ENCODE data around the gene SIPA1L3. TPM values are rescaled to one million over a fixed set of nuclear protein-coding genes. Genes with fewer than 3 reads are reported as not detected.
"Not testable (repeated sequence)": the region's sequence is repeated elsewhere in the genome, so short reads cannot be mapped to it uniquely, and the experiment has no call there.

SIPA1L3 gene
- polyA plus RNA-seq, 6 donors from 2014 or later = 9.2 to 43.0 (median 19.5) TPM

DNA sequence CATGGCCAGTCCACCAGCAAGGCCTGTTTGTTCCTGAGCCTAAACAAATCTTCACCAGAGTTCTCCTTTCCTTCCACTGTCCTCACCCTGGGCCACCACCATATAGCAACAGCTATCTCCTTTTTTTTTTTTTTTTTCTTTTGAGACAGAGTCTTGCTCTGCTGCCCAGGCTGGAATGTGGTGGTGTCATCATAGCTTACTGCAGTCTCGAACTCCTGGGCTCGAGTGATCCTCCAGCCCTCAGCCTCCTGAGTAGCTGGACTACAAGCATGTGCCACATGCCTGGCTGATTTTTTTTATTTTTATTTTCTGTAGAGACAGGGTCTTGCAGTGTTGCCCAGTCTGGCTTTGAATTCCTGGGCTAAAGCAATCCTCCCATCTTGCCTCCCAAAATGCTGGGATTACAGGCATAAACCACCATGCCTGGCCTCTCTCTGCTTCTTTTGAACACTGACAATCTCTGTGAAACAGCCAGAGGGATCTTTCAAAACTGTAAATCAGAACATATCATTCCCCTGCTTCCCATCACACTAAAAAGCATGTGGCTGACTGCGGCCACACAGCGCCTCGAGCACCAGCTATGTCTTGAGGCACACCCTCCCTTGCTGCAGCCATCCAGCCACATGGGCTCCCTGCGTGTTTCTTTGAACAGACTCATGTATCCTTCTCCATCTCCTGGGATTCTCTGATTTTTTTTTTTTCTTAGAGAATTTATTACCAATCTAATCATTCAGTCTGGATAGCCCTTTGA, 110.6 kb downstream of the SIPA1L3 start:
- H3K4me1 Mint-ChIP-seq = peaks cover 54 to 97% (median 81%) of the 10 kb centered on the region in 3 donors
- ATAC-seq (ENCODE audit: low read depth in 2 of 2) (no peak), DNase-seq (no peak)
- peaks cover 0 to 8% of the 10 kb centered on the region in 2 donors for H3K36me3 Mint-ChIP-seq
- no peak overlapping the region for H3K4me3 Mint-ChIP-seq
- H3K27me3 Mint-ChIP-seq = no peaks in the 10 kb centered on the region
- no peaks in the 10 kb centered on the region for H3K9me3 Mint-ChIP-seq
- peak overlapping the region; percentile 27 to 98 (median 76) for H3K27ac Mint-ChIP-seq

DNA sequence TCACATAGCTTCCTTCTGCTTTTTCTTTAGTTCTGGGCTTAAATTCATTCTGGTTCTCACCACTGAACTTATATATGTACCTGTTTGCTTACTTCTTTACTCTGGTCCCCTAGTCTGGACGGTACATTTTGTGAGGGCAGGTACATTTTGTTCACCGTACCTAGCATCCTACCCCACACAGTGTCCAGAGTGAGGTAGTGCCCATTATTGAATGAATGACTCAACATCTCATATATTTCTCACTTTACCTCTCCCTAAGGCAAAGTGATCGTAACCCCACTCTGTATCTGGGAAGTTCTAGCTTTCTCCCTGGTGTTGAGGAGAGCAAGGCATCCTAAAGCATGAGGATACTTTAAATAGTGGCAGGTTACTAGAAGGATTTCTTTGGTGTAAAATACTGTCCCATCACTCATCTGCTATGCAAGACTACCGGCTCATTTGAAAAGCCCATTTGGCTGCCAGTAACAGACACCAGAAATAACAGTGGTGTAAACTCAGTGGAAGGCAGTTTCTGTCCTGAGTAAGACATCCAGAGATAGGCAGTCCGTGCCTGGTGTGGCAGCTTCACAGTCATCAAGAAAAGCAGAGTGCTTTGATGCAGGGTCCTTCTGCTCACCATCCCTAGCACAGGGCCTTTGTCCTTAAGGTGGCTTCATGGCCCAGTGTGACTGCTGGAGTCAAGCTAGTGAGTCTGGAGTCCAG, 111.8 kb downstream of the SIPA1L3 start:
- Mint-ChIP-seq H3K4me1 (peaks cover 59 to 97% (median 81%) of the 10 kb centered on the region in 3 donors), H3K27me3 (no peaks in the 10 kb centered on the region), H3K27ac (peak overlapping the region; percentile 54 to 94 (median 73)), H3K4me3 (peak overlapping the region in 3 of 8 donors; percentile 16 to 35 (median 28)), H3K36me3 (peaks cover 0 to 8% of the 10 kb centered on the region in 2 donors), H3K9me3 (no peaks in the 10 kb centered on the region)
- DNase-seq = no peak
- ATAC-seq (ENCODE audit: low read depth in 2 of 2) = no peak

DNA sequence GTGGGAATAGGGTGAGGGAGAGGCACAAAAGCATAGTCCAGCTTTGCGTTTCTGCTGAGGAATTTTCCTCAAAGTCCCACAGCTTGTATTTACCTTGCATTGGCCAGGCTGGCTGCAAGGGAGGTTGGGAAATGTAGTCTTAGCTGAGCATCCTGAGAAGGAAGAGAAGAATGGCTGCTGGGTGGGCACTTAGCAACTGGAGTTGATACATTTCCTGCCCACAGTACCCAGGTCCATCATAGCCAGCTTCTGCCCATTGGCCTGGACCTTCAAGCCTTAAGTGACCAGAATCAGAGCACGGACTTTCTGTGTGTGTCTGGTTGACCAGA, 112.4 kb downstream of the SIPA1L3 start:
- Mint-ChIP-seq H3K27ac (peak overlapping the region; percentile 44 to 94 (median 73)), H3K36me3 (peaks cover 0 to 8% of the 10 kb centered on the region in 2 donors), H3K4me1 (peaks cover 61 to 98% (median 82%) of the 10 kb centered on the region in 3 donors), H3K27me3 (no peaks in the 10 kb centered on the region), H3K4me3 (peak overlapping the region in 3 of 8 donors; percentile 16 to 35 (median 28)), H3K9me3 (no peaks in the 10 kb centered on the region)
- DNase-seq (no peak), ATAC-seq (ENCODE audit: low read depth in 2 of 2) (no peak)

DNA sequence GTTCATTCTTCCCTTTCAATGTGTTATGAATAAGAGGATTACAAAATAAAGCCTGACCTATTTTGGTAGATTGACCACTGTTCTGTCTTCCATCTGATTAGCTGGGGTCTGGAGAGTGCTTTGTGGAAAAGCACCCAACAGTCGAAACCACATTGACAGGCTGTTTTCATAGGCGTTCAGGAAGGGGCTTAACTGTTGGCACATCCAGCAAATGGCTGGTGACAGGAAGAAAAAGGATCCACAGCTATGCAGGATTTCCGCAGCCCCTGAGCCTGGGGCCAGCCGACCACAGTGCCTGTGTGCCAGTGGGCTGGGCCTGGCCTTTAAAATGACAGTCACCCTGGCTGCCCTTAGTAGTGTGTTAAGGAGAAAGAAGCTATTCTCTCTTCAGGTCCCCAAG, 113.3 kb downstream of the SIPA1L3 start:
- DNase-seq = no peak
- H3K4me3 Mint-ChIP-seq = peak overlapping the region in 7 of 8 donors; percentile 49 to 84 (median 61)
- no peaks in the 10 kb centered on the region for H3K27me3 Mint-ChIP-seq
- peaks cover 0 to 8% of the 10 kb centered on the region in 2 donors for H3K36me3 Mint-ChIP-seq
- peak overlapping the region; percentile 66 to 95 (median 88) for H3K27ac Mint-ChIP-seq
- peaks cover 63 to 98% (median 88%) of the 10 kb centered on the region in 3 donors for H3K4me1 Mint-ChIP-seq
- no peaks in the 10 kb centered on the region for H3K9me3 Mint-ChIP-seq
- peak; percentile 27 to 45 for ATAC-seq (ENCODE audit: low read depth in 2 of 2)

DNA sequence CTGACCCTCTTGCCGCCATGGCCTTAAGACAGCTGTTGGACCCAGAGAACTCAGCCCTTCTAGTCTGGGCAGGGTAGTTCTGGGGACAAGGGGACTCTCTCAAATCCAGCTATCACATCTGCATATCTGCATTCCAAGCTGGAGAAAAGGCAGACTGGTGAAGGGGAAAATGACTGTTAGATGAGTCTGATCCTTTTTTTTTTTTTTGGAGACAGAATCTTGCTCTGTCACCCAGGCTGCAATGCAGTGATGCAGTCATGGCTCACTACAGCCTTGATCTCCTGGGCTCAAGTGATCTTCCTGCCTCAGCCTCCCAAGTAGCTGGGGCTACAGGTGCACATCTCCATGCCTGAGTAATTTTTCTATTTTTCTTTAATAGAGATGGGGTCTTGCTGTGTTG, 114.3 kb downstream of the SIPA1L3 start:
- Mint-ChIP-seq H3K4me1 (peaks cover 64 to 100% (median 90%) of the 10 kb centered on the region in 3 donors), H3K4me3 (peak overlapping the region in 5 of 8 donors; percentile 15 to 84 (median 59)), H3K27me3 (no peaks in the 10 kb centered on the region), H3K9me3 (no peaks in the 10 kb centered on the region), H3K36me3 (peaks cover 0 to 8% of the 10 kb centered on the region in 2 donors), H3K27ac (peak overlapping the region in 5 of 6 donors; percentile 66 to 94 (median 85))
- ATAC-seq (ENCODE audit: low read depth in 2 of 2) = no peak
- DNase-seq = no peak

DNA sequence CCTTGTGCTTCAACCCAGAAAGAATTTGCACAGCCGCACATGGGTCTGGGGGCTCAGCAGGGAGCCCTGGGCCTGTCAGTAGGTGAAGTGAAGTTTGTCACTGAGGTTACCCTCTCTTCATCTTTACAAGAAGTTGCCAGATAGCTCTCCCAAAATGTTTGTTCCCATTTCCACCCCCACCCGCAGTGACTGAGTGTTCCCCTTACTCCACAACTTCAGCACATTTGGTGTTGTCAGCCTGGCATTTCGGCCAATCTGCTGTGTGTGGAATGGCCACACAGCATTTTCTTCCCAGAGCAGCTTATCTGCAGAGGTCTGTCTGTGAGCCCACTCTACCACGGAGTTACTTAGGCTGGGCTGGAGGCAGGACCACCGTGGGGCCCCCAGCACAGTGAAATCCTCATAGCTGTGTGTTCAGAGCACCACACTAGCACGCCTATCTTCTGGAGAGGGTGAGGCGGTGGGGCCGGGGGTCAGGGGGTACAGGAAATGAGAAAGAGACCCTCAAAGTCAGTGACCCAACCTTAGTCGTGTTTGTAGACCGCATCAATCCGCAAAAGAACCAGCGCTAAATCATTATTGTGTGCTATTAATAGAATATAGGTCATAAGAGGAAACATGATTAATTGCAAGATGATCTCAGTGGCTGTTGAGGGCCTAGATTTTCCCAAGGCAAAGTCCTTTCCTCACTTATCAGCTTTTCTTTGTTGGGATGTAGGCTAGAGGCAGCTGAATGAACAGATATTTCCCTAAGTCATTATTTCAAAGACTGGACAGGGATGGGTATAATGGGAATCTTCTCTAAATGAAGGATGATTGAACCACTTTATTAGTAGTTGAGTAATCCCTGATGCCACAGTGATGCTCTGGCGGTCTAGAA, 116.0 kb downstream of the SIPA1L3 start:
- no peak for DNase-seq
- Mint-ChIP-seq H3K27me3 (no peaks in the 10 kb centered on the region), H3K36me3 (peaks cover 0 to 11% of the 10 kb centered on the region in 2 donors), H3K9me3 (no peaks in the 10 kb centered on the region), H3K4me3 (peak overlapping the region; percentile 1 to 74 (median 48)), H3K4me1 (peaks cover 60 to 100% (median 90%) of the 10 kb centered on the region in 3 donors), H3K27ac (peak overlapping the region; percentile 49 to 95 (median 82))
- ATAC-seq (ENCODE audit: low read depth in 2 of 2) = peak in 1 of 2 donors; percentile 33

DNA sequence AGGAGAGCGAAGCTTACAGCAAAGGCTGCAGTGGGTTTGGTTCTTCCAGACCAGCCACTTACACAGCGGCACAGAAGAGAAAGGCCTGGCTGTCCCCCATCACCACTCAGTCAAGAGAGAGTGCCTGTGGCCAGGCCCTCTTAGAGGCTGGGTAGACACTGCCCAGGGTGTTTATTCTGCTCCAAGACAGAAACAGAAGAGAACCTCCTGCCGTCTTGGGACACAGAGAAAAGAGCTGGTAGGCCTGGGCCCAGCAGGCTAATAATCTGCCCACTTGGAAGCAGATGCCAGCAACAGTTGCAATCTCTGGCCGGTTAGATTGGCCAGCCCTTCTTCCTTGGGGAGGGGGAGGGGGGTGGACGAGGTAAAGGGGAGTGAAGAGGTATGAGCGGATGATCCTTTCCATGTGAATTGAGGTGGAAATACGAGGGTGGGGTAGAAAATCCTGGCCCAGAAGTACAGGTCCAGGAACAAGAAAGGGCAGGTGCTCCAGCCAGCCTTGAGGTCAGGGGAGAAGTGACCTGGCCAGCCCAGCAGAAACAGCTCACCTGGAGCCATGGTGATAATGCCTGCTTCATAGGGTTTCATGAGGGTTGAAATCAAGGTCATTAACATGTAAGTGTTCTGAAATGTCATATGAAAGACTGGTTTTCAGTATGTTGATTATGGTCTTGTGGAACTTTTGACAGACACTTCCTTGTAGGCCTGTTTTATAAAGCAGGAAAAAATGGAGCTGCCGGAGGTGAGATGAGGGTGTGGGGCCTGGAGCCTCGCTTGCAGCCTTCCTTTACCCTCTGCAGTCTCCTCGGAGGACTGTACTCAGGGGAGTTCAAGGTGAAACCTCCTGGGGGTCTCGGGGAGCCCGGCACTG, 116.9 kb downstream of the SIPA1L3 start:
- H3K27ac Mint-ChIP-seq = peak overlapping the region in 5 of 6 donors; percentile 80 to 95 (median 83)
- peaks cover 60 to 100% (median 90%) of the 10 kb centered on the region in 3 donors for H3K4me1 Mint-ChIP-seq
- no peak for DNase-seq
- H3K36me3 Mint-ChIP-seq = peaks cover 0 to 10% of the 10 kb centered on the region in 2 donors
- H3K4me3 Mint-ChIP-seq = peak overlapping the region; percentile 30 to 74 (median 60)
- no peak for ATAC-seq (ENCODE audit: low read depth in 2 of 2)
- no peaks in the 10 kb centered on the region for H3K9me3 Mint-ChIP-seq
- H3K27me3 Mint-ChIP-seq = no peaks in the 10 kb centered on the region

DNA sequence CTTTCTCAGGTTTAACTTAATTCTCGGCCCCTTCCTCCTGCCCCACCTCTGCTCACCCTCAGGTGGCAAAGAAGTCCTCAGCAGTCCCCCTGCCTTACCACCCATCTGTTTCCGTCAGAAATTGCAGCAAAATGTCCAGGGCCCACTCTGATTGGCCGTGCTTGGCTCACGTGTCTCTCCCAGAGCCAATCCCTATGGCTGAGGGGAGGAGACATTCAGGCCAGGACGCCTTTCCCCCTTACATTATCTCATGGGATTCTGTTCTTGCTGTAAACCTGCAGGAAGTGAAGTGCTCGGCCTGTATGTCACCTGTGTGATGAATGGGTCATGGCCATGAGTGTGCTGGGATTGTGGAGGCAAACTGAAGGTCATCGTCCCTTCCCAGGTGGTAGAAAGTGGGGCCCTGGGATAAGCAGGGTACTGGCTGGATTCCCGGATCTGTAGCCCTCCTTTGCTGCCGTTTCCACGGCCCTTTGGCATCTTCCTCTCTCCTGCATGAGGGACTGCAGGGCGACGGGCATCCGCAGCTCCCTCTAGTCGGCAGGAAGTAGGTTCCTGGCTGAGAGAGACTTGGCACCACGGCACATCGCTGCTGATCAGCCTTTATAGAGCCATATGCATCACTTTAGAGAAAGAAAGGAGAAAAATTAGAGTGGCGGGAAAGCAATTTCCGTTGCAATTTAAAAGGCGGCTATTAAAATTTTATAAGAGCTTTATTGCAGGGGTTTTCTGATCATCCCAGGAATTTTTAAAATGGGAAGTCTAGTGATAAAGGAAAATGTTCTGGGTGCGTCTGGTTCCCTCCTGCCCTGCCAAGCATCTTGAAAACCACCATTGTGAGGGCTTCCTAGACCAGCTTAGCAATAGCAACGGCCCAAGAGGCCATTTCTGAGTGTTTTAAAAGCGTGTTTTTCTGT, 118.2 kb downstream of the SIPA1L3 start:
- no peaks in the 10 kb centered on the region for H3K9me3 Mint-ChIP-seq
- H3K4me1 Mint-ChIP-seq = peaks cover 55 to 99% (median 84%) of the 10 kb centered on the region in 3 donors
- no peaks in the 10 kb centered on the region for H3K27me3 Mint-ChIP-seq
- peaks cover 0 to 9% of the 10 kb centered on the region in 2 donors for H3K36me3 Mint-ChIP-seq
- ATAC-seq (ENCODE audit: low read depth in 2 of 2) (peak; percentile 14 to 24), DNase-seq (no peak)
- peak overlapping the region; percentile 38 to 68 (median 60) for H3K4me3 Mint-ChIP-seq
- H3K27ac Mint-ChIP-seq = peak overlapping the region; percentile 47 to 88 (median 80)

DNA sequence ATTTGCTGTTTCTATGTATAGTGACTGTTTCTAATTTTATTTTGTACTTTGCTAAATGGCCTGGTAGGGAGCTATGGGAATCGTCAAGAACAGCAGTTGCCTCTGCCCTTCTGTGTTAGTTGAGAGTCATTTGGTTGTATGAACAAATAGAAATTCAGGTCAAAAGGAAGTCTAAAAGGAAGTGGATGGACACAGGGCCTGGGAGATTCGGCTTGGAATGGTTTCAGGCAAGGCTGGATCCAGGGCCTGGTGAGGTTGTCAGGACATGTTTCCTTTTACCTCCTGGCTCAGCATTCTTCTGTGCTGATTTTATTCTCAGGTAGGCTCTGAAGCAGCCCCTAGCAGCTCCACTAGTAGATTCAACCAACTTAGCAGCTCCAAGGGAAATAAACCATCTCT, 118.9 kb downstream of the SIPA1L3 start:
- peaks cover 53 to 97% (median 84%) of the 10 kb centered on the region in 3 donors for H3K4me1 Mint-ChIP-seq
- no peak for DNase-seq
- H3K4me3 Mint-ChIP-seq = peak overlapping the region in 3 of 8 donors; percentile 4 to 68 (median 44)
- H3K27ac Mint-ChIP-seq = peak overlapping the region in 4 of 6 donors; percentile 57 to 88 (median 74)
- no peak for ATAC-seq (ENCODE audit: low read depth in 2 of 2)
- no peaks in the 10 kb centered on the region for H3K27me3 Mint-ChIP-seq
- H3K9me3 Mint-ChIP-seq = peaks cover 0 to 3% (median under 1%) of the 10 kb centered on the region in 7 donors
- peaks cover 6 to 12% of the 10 kb centered on the region in 2 donors for H3K36me3 Mint-ChIP-seq

DNA sequence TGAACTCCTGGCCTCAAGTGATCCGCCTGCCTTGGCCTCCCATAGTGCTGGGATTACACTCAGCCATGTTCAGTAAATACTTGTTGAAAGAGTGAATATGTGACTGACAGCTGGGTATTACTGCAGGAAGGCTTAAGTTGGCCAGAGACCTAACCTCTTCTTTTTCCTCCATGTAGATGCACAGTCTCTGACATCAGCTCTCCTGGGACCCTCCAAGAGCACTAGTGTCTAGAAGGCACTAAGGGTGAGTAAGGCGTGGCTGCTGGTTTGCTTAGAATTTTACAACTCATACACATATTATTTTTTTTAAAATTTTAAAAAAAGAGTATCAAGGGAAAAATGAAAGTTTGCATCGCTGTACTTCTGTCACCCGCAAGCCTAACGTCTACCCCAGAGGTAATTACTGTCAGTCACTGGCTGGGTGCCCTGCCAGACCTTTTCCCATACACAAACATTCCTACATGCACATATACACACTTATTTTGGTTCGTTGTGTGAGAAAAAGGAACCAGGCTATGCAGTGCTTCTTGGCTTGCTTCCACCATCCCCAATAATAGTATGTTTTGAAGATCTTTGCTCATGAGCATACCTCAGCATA, 122.0 kb downstream of the SIPA1L3 start:
- Mint-ChIP-seq H3K4me3 (peak overlapping the region in 4 of 8 donors; percentile 15 to 61 (median 40)), H3K9me3 (peaks cover 2 to 10% (median 5%) of the 10 kb centered on the region in 7 donors), H3K27ac (peak overlapping the region; percentile 56 to 92 (median 84)), H3K27me3 (no peaks in the 10 kb centered on the region), H3K4me1 (peaks cover 60 to 97% (median 85%) of the 10 kb centered on the region in 3 donors), H3K36me3 (peaks cover 17 to 18% of the 10 kb centered on the region in 2 donors)
- no peak for ATAC-seq (ENCODE audit: low read depth in 2 of 2)
- no peak for DNase-seq

DNA sequence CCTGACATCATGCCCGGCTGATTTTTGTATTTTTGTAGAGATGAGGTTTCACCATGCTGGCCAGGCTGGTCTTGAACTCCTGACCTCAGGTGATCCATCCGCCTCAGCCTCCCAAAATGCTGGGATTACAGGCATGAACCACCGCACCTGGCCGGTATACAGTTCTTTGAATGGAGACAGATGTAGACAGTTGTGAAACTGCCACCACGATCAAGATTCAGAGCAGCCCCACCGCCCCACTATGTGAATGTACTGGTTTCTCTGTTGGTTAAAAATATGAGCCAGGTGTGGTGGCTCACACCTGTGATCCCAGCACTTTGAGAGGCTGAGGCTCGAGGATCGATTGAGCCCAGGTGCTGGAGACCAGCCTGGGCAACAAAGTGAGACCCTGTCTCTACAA, 123.0 kb downstream of the SIPA1L3 start:
- Mint-ChIP-seq H3K27ac (peak overlapping the region in 4 of 6 donors; percentile 69 to 91 (median 77)), H3K4me3 (peak overlapping the region in 1 of 8 donors; percentile 9), H3K4me1 (peaks cover 66 to 97% (median 90%) of the 10 kb centered on the region in 3 donors), H3K36me3 (peaks cover 17 to 18% of the 10 kb centered on the region in 2 donors)
- not testable (repeated sequence) for H3K9me3 Mint-ChIP-seq; ATAC-seq (ENCODE audit: low read depth in 2 of 2); H3K27me3 Mint-ChIP-seq; DNase-seq

Data from naive B cell (primary cell).